ENCODE data around the gene IL4R.

GRCh38 chr16:27344721-27345120 lies 30.9 kb downstream of the IL4R start:
- TF ChIP-seq CTCF (IDR thresholded peaks at IDR 0.05) (no peak), POLR2A (IDR thresholded peaks at IDR 0.05) (no peak)
